GM10248 (cell line): Measurements from ENCODE around the gene HLA-DRB1.
"Not testable (repeated sequence)": the region's sequence is repeated elsewhere in the genome, so short reads cannot be mapped to it uniquely, and the experiment has no call there.

Experiments used
- CTCF ChIA-PET: fragments of 300-600 bp; sonication (Branson Sonifier 250); formaldehyde crosslinking; extraction: SDS; loops from one replicate; lab custom pipeline; 2021; ENCODE audit warnings: antibody characterized with exemption; lab: Yijun Ruan, JAX
- POLR2A ChIA-PET: fragments of 350-650 bp; sonication (Branson Sonifier 250); formaldehyde crosslinking; extraction: SDS; loops from one replicate; lab custom pipeline; 2020; ENCODE audit warnings: antibody characterized with exemption; lab: Yijun Ruan, JAX
- DNase-seq: peaks from one replicate; pipeline ENCODE4 v3.0.0; 2012; ENCODE audit errors: extremely low spot score
- TF ChIP-seq, protein P1 (sequence below): IDR thresholded peaks from 2 replicates; pipeline ENCODE4 v1.5.1; 2012; ENCODE audit warnings: mild to moderate bottlenecking, low read depth; ENCODE audit errors: extremely low read depth, missing control alignments, control extremely low read depth

HLA-DRB1 gene

GRCh38 chr6:32603888-32604287 lies 14.2 kb upstream of the HLA-DRB1 start:
- ChIA-PET CTCF (no interaction called here), POLR2A (no interaction called here)
- DNase-seq = no peak
- TF ChIP-seq, protein P1, sequence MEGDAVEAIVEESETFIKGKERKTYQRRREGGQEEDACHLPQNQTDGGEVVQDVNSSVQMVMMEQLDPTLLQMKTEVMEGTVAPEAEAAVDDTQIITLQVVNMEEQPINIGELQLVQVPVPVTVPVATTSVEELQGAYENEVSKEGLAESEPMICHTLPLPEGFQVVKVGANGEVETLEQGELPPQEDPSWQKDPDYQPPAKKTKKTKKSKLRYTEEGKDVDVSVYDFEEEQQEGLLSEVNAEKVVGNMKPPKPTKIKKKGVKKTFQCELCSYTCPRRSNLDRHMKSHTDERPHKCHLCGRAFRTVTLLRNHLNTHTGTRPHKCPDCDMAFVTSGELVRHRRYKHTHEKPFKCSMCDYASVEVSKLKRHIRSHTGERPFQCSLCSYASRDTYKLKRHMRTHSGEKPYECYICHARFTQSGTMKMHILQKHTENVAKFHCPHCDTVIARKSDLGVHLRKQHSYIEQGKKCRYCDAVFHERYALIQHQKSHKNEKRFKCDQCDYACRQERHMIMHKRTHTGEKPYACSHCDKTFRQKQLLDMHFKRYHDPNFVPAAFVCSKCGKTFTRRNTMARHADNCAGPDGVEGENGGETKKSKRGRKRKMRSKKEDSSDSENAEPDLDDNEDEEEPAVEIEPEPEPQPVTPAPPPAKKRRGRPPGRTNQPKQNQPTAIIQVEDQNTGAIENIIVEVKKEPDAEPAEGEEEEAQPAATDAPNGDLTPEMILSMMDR = no peak

- DNase-seq = no peak
- ChIA-PET CTCF (interaction anchor here (1.2 to 1.8 kb wide), 2 partner anchors 89 to 169 kb away, joined by 3 read pairs; no protein-coding TSS in a partner anchor), POLR2A (no interaction called here)
- TF ChIP-seq, protein P1 = no peak
Observed at GRCh38 chr6:32603222-32603621, 13.6 kb upstream of the HLA-DRB1 start.

- CTCF ChIA-PET = interaction anchor here (1.0 to 1.8 kb wide), 4 partner anchors 9 to 168 kb away, joined by 3 to 4 read pairs (median 3); no protein-coding TSS in a partner anchor
- POLR2A ChIA-PET = no interaction called here
- no peak for DNase-seq
- TF ChIP-seq, protein P1 = no peak
Observed at GRCh38 chr6:32602383-32602782, 12.7 kb upstream of the HLA-DRB1 start.

- CTCF ChIA-PET = interaction anchor here (0.7 to 1.4 kb wide), 4 partner anchors 16 to 151 kb away, joined by 3 to 6 read pairs (median 4); no protein-coding TSS in a partner anchor
Observed at GRCh38 chr6:32597024-32597423, 7.4 kb upstream of the HLA-DRB1 start.

GRCh38 chr6:32590713-32591112 lies 1.1 kb upstream of the HLA-DRB1 start:
- ChIA-PET POLR2A (interaction anchor here (1.0 kb wide), 1 partner anchor 19 kb away, joined by 3 read pairs; no protein-coding TSS in a partner anchor), CTCF (interaction anchor here (1.3 kb wide), 1 partner anchor 16 kb away, joined by 3 read pairs; no protein-coding TSS in a partner anchor)
- DNase-seq = not testable (repeated sequence)

More at GRCh38 chr6:32597024-32597423, 7.4 kb upstream of the HLA-DRB1 start:
- DNase-seq = no peak
- POLR2A ChIA-PET = no interaction called here
- TF ChIP-seq, protein P1 = no peak

DNA sequence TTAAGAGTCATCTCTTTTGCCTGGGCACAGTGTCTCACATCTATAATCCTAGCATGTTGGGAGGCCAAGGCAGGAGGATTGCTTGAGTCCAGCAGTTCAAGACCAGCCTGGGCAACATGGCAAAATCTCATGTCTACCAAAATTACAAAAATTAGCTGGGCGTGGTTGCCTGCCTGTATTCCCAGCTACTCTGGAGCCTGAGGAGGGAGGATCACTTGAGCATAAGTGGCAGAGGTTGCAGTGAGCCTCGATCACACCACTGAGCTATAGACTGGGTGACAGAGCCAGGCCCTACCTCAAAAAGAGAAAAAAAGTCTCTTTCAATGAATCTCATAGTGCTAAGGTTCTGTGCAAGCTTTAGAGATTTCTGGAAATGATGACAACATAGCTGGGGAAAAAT lies 1.5 kb downstream of the HLA-DRB1 start:
- POLR2A ChIA-PET = interaction anchor here (0.7 kb wide), 2 partner anchors 21 to 60 kb away, joined by 3 read pairs; no protein-coding TSS in a partner anchor

DNA sequence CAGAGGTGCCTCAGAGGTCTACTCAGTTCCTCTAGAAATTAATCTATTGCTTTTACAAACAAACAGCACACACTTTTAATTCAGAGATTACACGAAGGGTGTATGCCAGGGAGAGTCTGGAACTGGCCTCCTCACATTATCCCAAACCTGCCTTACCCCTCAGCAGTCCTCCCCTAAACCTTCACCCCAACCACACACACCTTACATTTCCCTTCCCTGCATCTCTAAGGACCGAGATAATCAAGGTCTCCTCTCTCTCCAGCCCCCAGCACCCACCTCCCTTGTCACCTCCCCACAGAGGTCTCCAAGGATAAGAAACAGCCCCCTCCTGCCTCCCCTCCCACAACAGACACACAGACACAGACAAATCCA lies 6.1 kb downstream of the HLA-DRB1 start:
- ChIA-PET POLR2A (interaction anchor here (1.4 kb wide), 1 partner anchor 62 kb away, joined by 3 read pairs; no protein-coding TSS in a partner anchor), CTCF (no interaction called here)
- TF ChIP-seq, protein P1 = no peak
- no peak for DNase-seq

More for the DNA sequence above, 1.5 kb downstream of the HLA-DRB1 start:
- TF ChIP-seq, protein P1 = no peak
- CTCF ChIA-PET = interaction anchor here (1.1 to 2.1 kb wide), 4 partner anchors 12 to 105 kb away, joined by 3 to 8 read pairs (median 3); no protein-coding TSS in a partner anchor
- no peak for DNase-seq
